H1 (cell line): Measurements from ENCODE around the gene NUBP2. TPM values are rescaled to one million over a fixed set of nuclear protein-coding genes. Genes with fewer than 3 reads are reported as not detected.

ENCODE experiments used
- CTCF ChIA-PET: fragments of 300-600 bp; sonication (Branson Sonifier 250); formaldehyde crosslinking; loops from one replicate; lab custom pipeline; 2021; ENCODE audit not compliant: partially characterized antibody; lab: Charles Lee
- POLR2A ChIA-PET: fragments of 300-600 bp; sonication (Branson Sonifier 250); formaldehyde crosslinking; loops from one replicate; lab custom pipeline; 2021; ENCODE audit warnings: inconsistent platforms; ENCODE audit not compliant: partially characterized antibody; lab: Charles Lee
- DNase-seq, 2 experiments: peaks; one replicate each; pipeline versions ENCODE4 v3.0.0 to v3.0.0-alpha.2; 2010 to 2022; ENCODE audit warnings: low spot score in 2 of 2, low read depth in 1 of 2, mixed read lengths in 1 of 2
- FAIRE-seq: peaks from 2 replicates; lab custom pipeline; 2011; peaks lifted over from hg19 to GRCh38; lab: Jason Lieb, UNC
- H2AFZ ChIP-seq: 2 replicates; pipeline ENCODE4 v1.8.1; 2012; ENCODE audit warnings: low read length, inconsistent platforms
- H2AK5ac ChIP-seq: 2 replicates; pipeline ENCODE4 v1.6.1; 2013; ENCODE audit warnings: low read depth, low read length
- H2BK120ac ChIP-seq: replicated peaks from 2 replicates; pipeline ENCODE3; 2013; ENCODE audit warnings: low read depth, low read length, inconsistent platforms
- H2BK12ac ChIP-seq: 2 replicates; pipeline ENCODE4 v1.6.1; 2013; ENCODE audit warnings: low read depth, low read length
- H2BK15ac ChIP-seq: 2 replicates; pipeline ENCODE4 v1.6.1; 2013; ENCODE audit warnings: low read length
- H2BK20ac ChIP-seq: 2 replicates; pipeline ENCODE4 v1.6.1; 2013; ENCODE audit warnings: low read length
- H2BK5ac ChIP-seq: 2 replicates; pipeline ENCODE4 v1.6.1; 2013; ENCODE audit warnings: low read depth, low read length
- H3K14ac ChIP-seq: 2 replicates; pipeline ENCODE4 v1.6.1; 2013; ENCODE audit warnings: inconsistent platforms; ENCODE audit not compliant: insufficient read length
- H3K18ac ChIP-seq: 2 replicates; pipeline ENCODE4 v1.6.1; 2013; ENCODE audit warnings: low read length; ENCODE audit errors: extremely low read depth
- H3K23ac ChIP-seq: 2 replicates; pipeline ENCODE4 v1.6.1; 2013; ENCODE audit warnings: inconsistent platforms; ENCODE audit not compliant: insufficient read length
- H3K23me2 ChIP-seq: 2 replicates; pipeline ENCODE4 v1.6.1; 2013; ENCODE audit warnings: low read depth, low read length
- H3K27ac ChIP-seq: 2 replicates; pipeline ENCODE4 v1.6.1; 2011; ENCODE audit warnings: low read depth, low read length, inconsistent platforms
- H3K27me3 ChIP-seq, 4 experiments: replicated peaks in 1 of 4; 1 replicate in 1 of 4; 2 replicates in 3 of 4; pipeline versions ENCODE4 v1.6.1 to v1.8.1; 2011 to 2013; ENCODE audit warnings: low read length in 3 of 4, mild to moderate bottlenecking in 3 of 4, inconsistent platforms in 2 of 4, mixed read lengths in 2 of 4, moderate library complexity in 1 of 4; ENCODE audit not compliant: control insufficient read depth in 3 of 4, insufficient read depth in 3 of 4; ENCODE audit errors: extremely low read depth in 1 of 4
- H3K36me3 ChIP-seq, 4 experiments: 2 replicates each; pipeline versions ENCODE4 v1.6.1 to v1.8.1; 2011 to 2013; ENCODE audit warnings: mild to moderate bottlenecking in 4 of 4, low read length in 3 of 4, moderate library complexity in 2 of 4, control low read depth in 1 of 4, inconsistent platforms in 1 of 4; ENCODE audit not compliant: insufficient read depth in 4 of 4, control insufficient read depth in 2 of 4
- H3K4ac ChIP-seq: replicated peaks from 2 replicates; pipeline ENCODE3; 2013; ENCODE audit warnings: low read length, low read depth, mixed read lengths, inconsistent platforms; ENCODE audit not compliant: insufficient read length
- H3K4me1 ChIP-seq, 4 experiments: replicated peaks in 1 of 4; 1 replicate in 1 of 4; 2 replicates in 3 of 4; pipeline versions ENCODE4 v1.6.1 to v1.8.1; 2011 to 2013; ENCODE audit warnings: low read length in 3 of 4, inconsistent platforms in 2 of 4, mixed read lengths in 1 of 4; ENCODE audit not compliant: insufficient read depth in 4 of 4, control insufficient read depth in 3 of 4
- H3K4me2 ChIP-seq, 2 experiments: 2 replicates each; pipeline versions ENCODE4 v1.6.1 to v1.8.1; 2011 to 2013; ENCODE audit warnings: low read depth in 2 of 2, low read length in 2 of 2, control low read depth in 1 of 2, inconsistent platforms in 1 of 2, mild to moderate bottlenecking in 1 of 2; ENCODE audit not compliant: insufficient read depth in 1 of 2
- H3K4me3 ChIP-seq, 4 experiments: fragments of 200-600, 300-600 bp in 1 of 4; sonication (generic), shearing (Covaris generic), sonication (Bioruptor Twin) in 1 of 4; 2 replicates each; pipeline versions ENCODE4 v1.5.1 to v1.8.1; 2011 to 2016; ENCODE audit warnings: low read length in 4 of 4, low read depth in 3 of 4, control low read depth in 2 of 4, inconsistent platforms in 2 of 4, mild to moderate bottlenecking in 2 of 4, mixed read lengths in 1 of 4, moderate library complexity in 1 of 4; ENCODE audit not compliant: insufficient read depth in 2 of 4; ENCODE audit errors: extremely low read depth in 1 of 4
- H3K56ac ChIP-seq: replicated peaks from 2 replicates; pipeline ENCODE3; 2013; ENCODE audit warnings: low read depth, mild to moderate bottlenecking, mixed read lengths, low read length, inconsistent platforms; ENCODE audit not compliant: insufficient read length
- H3K79me1 ChIP-seq: 2 replicates; pipeline ENCODE4 v1.6.1; 2013; ENCODE audit warnings: low read depth, low read length, control low read depth
- H3K79me2 ChIP-seq, 2 experiments: 2 replicates each; pipeline versions ENCODE4 v1.6.1 to v1.8.1; 2012 to 2013; ENCODE audit warnings: low read length in 2 of 2, mild to moderate bottlenecking in 2 of 2, inconsistent platforms in 1 of 2; ENCODE audit not compliant: insufficient read depth in 2 of 2, control insufficient read depth in 1 of 2
- H3K9ac ChIP-seq, 4 experiments: replicated peaks in 1 of 4; 1 replicate in 1 of 4; 2 replicates in 3 of 4; pipeline versions ENCODE4 v1.6.1 to v1.8.1; 2011 to 2013; ENCODE audit warnings: low read depth in 3 of 4, low read length in 3 of 4, control low read depth in 2 of 4, mild to moderate bottlenecking in 2 of 4, moderate library complexity in 2 of 4, inconsistent platforms in 1 of 4; ENCODE audit errors: extremely low read depth in 1 of 4
- H3K9me3 ChIP-seq, 2 experiments: 2 replicates each; pipeline versions ENCODE4 v1.6.1 to v1.8.1; 2012 to 2013; ENCODE audit warnings: mild to moderate bottlenecking in 2 of 2, moderate library complexity in 2 of 2, control low read depth in 1 of 2, inconsistent platforms in 1 of 2, low read depth in 1 of 2, low read length in 1 of 2, mixed read lengths in 1 of 2; ENCODE audit not compliant: insufficient read depth in 2 of 2
- H4K20me1 ChIP-seq, 2 experiments: replicated peaks in 1 of 2; 2 replicates each; pipeline versions ENCODE3 to v1.8.1; 2011 to 2013; ENCODE audit warnings: inconsistent platforms in 2 of 2, low read length in 2 of 2, mild to moderate bottlenecking in 1 of 2; ENCODE audit not compliant: insufficient read depth in 2 of 2, control insufficient read depth in 1 of 2
- H4K5ac ChIP-seq: 2 replicates; pipeline ENCODE4 v1.6.1; 2013; ENCODE audit warnings: low read length, low read depth, mixed read lengths, inconsistent platforms; ENCODE audit not compliant: insufficient read length
- H4K8ac ChIP-seq: 2 replicates; pipeline ENCODE4 v1.8.0; 2013; ENCODE audit warnings: mild to moderate bottlenecking, moderate library complexity, low read length, inconsistent platforms; ENCODE audit not compliant: insufficient read depth; ENCODE audit errors: extremely low read depth
- H4K91ac ChIP-seq: replicated peaks from 2 replicates; pipeline ENCODE3; 2013; ENCODE audit warnings: low read length, mixed read lengths, inconsistent platforms; ENCODE audit not compliant: insufficient read length
- MAFK ChIP-seq: IDR thresholded peaks from 2 replicates; pipeline ENCODE4 v1.6.1; 2012; ENCODE audit warnings: low read depth, mild to moderate bottlenecking, improper control_type of control experiment, low read length
- POLR2A ChIP-seq, 2 experiments: IDR thresholded peaks; 1 replicate in 1 of 2; 2 replicates in 1 of 2; pipeline ENCODE4 v1.6.1; 2011; ENCODE audit warnings: low read depth in 2 of 2, low read length in 2 of 2, mild to moderate bottlenecking in 2 of 2; ENCODE audit errors: control extremely low read depth in 1 of 2
- WGBS, 2 experiments: shearing (Covaris generic) in 1 of 2; methylation state at CpG; one replicate each; pipeline versions ENCODE4 v1.1.6 to v1.1.7; 2013 to 2015; ENCODE audit warnings: low lambda C conversion rate in 2 of 2, mixed read lengths in 2 of 2, inconsistent platforms in 1 of 2, low coverage in 1 of 2, missing lambda C conversion rate in 1 of 2; ENCODE audit not compliant: insufficient replicate concordance in 2 of 2, insufficient coverage in 1 of 2, insufficient read length in 1 of 2; ENCODE audit errors: extremely low coverage in 1 of 2, missing lambda C conversion rate in 1 of 2; 5-methylcytosine and 5-hydroxymethylcytosine counted together
- polyA plus RNA-seq, 7 experiments: library from polyadenylated mRNA; depleted of rRNA in 3 of 7; stranded (reverse) in 5 of 7; unstranded in 2 of 7; fragments of >200 nt in 5 of 7; fragments of 200-250 nt in 2 of 7; gene quantifications; 1 replicate in 5 of 7; 2 replicates in 1 of 7; 4 replicates in 1 of 7; pipeline versions ENCODE4 v1.2.1 to v1.2.3, GENCODE V29; 2011 to 2013; ENCODE audit warnings: missing spikeins in 2 of 7, mixed read lengths in 2 of 7
- total RNA-seq: library from RNA; stranded (reverse); fragmentation: NEBNext Ultra II Directional; extraction: Animal tissue kit (Norgen Biotek cat#: 25700); gene quantifications from 2 replicates; pipeline ENCODE4 v1.2.1, GENCODE V29; 2021

The NUBP2 gene
- total and polyA plus RNA-seq, 2 of the 8 experiments (the other 6 are each of a cell fraction or from before 2014, with no cell fraction given) = 70.3 to 96.9 TPM

GRCh38 chr16:1775006-1775845 lies 7.5 kb upstream of the NUBP2 start:
- peaks cover 17% of the 10 kb centered on the region for H3K23me2 ChIP-seq

More at GRCh38 chr16:1775006-1775845, 7.5 kb upstream of the NUBP2 start:
- peaks cover 0 to 23% (median 8%) of the 10 kb centered on the region in 4 experiments; a peak in 5 of 8 replicates for H3K36me3 ChIP-seq
- H3K27ac ChIP-seq = no peak overlapping the region
- no peaks in the 10 kb centered on the region for H3K9me3 ChIP-seq
- H4K5ac ChIP-seq = no peak overlapping the region
- WGBS, 2 experiments = 94% methylated on average over 20 of the region's 30 CpGs; no CpG with 5 or more reads in 1 of the 2 experiments
- no peak for FAIRE-seq
- no peaks in the 10 kb centered on the region for H3K27me3 ChIP-seq
- H3K4me1 ChIP-seq = peaks cover 0 to 8% (median 5%) of the 10 kb centered on the region in 4 experiments; a peak in 5 of 7 replicates
- no peak overlapping the region for H2BK5ac ChIP-seq
- ChIA-PET CTCF (interaction anchor here (1.1 to 2.7 kb wide), 7 partner anchors 8 to 48 kb away, joined by 3 to 13 read pairs (median 5); partner anchors contain the start of genes IGFALS, NUBP2 and SPSB3), POLR2A (interaction anchor here (0.6 to 13.5 kb wide), 10 partner anchors 4 to 1355 kb away, joined by 3 to 246 read pairs (median 4); partner anchors contain the start of genes EME2, JPT2, MRPS34 and NME3)
- no peak overlapping the region for H2BK12ac ChIP-seq
- H3K4ac ChIP-seq = no peak overlapping the region
- peaks cover 6% of the 10 kb centered on the region for H3K79me1 ChIP-seq
- H3K4me2 ChIP-seq = no peak overlapping the region; a peak in 1 of 4 replicates
- H3K18ac ChIP-seq = no peak overlapping the region
- H3K23ac ChIP-seq = no peak overlapping the region
- no peak overlapping the region for H3K14ac ChIP-seq
- no peak overlapping the region for H4K91ac ChIP-seq
- no peak for TF ChIP-seq MAFK
- peak in 1 of 2 experiments; percentile 17; a peak in 1 of 3 replicates for TF ChIP-seq POLR2A (IDR thresholded peaks at IDR 0.05; ENCODE audit: control extremely low read depth in 1 of 2, low read depth in 2 of 2, low read length in 2 of 2)
- no peak overlapping the region for H3K4me3 ChIP-seq
- no peak overlapping the region for H2AK5ac ChIP-seq
- H3K9ac ChIP-seq = no peak overlapping the region
- no peak overlapping the region for H2BK15ac ChIP-seq
- peak overlapping the region; percentile 46; the same call in 1 of the 2 replicates for H4K8ac ChIP-seq
- H2BK120ac ChIP-seq = no peak overlapping the region
- H2AFZ ChIP-seq = no peak overlapping the region
- peaks cover 0 to 30% of the 10 kb centered on the region in 2 experiments for H4K20me1 ChIP-seq
- DNase-seq = no peak
- peaks cover 0 to 15% of the 10 kb centered on the region in 2 experiments; a peak in 1 of 4 replicates for H3K79me2 ChIP-seq
- no peak overlapping the region for H3K56ac ChIP-seq
- no peak overlapping the region for H2BK20ac ChIP-seq
